Prostate gland (tissue), 2 donors: ENCODE measurements around the gene STIM1.

Source experiments
- CTCF ChIP-seq, 4 experiments: fragments of 200-600 bp in 2 of 4; fragments of 450-650 bp in 2 of 4; sonication (generic) in 2 of 4; IDR thresholded peaks; 1 replicate in 3 of 4; 2 replicates in 1 of 4; pipeline ENCODE4 v1.5.1; 2016 to 2019; ENCODE audit warnings: antibody characterized with exemption in 4 of 4, mild to moderate bottlenecking in 2 of 4, moderate library complexity in 2 of 4
- POLR2A ChIP-seq: fragments of 450-650 bp; IDR thresholded peaks from one replicate; pipeline ENCODE4 v1.6.1; 2016; ENCODE audit warnings: antibody characterized with exemption, mild to moderate bottlenecking
- POLR2AphosphoS5 ChIP-seq: sonication (generic); formaldehyde crosslinking; IDR thresholded peaks from one replicate; pipeline ENCODE4 v1.6.1; 2017; ENCODE audit warnings: antibody characterized with exemption

DNA sequence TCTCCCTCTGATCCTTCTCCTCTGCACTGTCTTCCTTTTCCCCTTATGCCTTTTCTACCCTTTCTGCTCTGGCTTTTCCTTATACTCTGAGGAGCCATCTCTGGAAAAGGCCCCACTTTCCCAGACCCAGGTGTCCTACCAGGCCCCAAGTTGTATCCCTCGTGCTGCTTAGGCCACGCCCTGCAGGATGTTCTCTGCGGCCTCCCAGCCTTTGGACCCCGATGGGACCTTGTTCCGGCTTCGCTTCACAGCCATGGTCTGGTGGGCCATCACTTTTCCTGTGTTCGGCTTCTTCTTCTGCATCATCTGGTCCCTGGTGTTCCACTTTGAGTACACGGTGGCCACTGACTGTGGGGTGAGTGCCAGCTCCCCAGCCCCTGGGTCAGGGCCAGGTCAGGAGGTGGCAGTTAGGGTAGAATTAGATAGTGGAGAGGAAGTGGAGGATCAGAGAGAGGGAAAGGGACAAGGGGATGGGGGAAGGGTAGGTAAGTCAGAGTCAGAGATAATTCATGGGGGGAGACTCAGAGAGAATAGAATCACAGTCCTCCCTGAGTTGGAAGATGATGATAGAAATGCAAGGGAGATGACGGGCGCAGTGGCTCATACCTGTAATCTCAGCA is 38.2 kb upstream of the STIM1 start:
- no peak for TF ChIP-seq CTCF (IDR thresholded peaks at IDR 0.05)
- no peak for TF ChIP-seq POLR2AphosphoS5
- TF ChIP-seq POLR2A = no peak
